ENCODE measurements around the gene ATG2B.

The ATG2B gene

GRCh38 chr14:96272777-96273473, 90.2 kb downstream of the ATG2B start:
- no peak for DNase-seq (ENCODE audit: low read depth)

- no peak for DNase-seq (ENCODE audit: low read depth)
These were observed 91.7 kb downstream of the ATG2B start for GRCh38 chr14:96271421-96271762.

- DNase-seq (ENCODE audit: low read depth), result no peak
These were observed 92.3 kb downstream of the ATG2B start for GRCh38 chr14:96270565-96271420.

- DNase-seq (ENCODE audit: low read depth), result no peak
These were observed 93.8 kb downstream of the ATG2B start for GRCh38 chr14:96269359-96269710.

GRCh38 chr14:96268431-96269358, 94.4 kb downstream of the ATG2B start:
- no peak for DNase-seq (ENCODE audit: low read depth)

- no peak for DNase-seq (ENCODE audit: low read depth)
These were observed 95.2 kb downstream of the ATG2B start for GRCh38 chr14:96267916-96268315.

GRCh38 chr14:96267336-96267735, 95.8 kb downstream of the ATG2B start:
- DNase-seq (ENCODE audit: low read depth), result no peak

GRCh38 chr14:96265383-96266095, 97.6 kb downstream of the ATG2B start:
- no peak for DNase-seq (ENCODE audit: low read depth)

GRCh38 chr14:96264853-96265252, 98.3 kb downstream of the ATG2B start:
- DNase-seq (ENCODE audit: low read depth), result no peak

GRCh38 chr14:96264200-96264553, 99.0 kb downstream of the ATG2B start:
- DNase-seq (ENCODE audit: low read depth), result no peak

- no peak for DNase-seq (ENCODE audit: low read depth)
These were observed 99.6 kb downstream of the ATG2B start for GRCh38 chr14:96263347-96264199.

GRCh38 chr14:96261772-96262655, 101.1 kb downstream of the ATG2B start:
- no peak for DNase-seq (ENCODE audit: low read depth)

- no peak for DNase-seq (ENCODE audit: low read depth)
These were observed 102.1 kb downstream of the ATG2B start for GRCh38 chr14:96261053-96261452.

- no peak for DNase-seq (ENCODE audit: low read depth)
These were observed 102.8 kb downstream of the ATG2B start for GRCh38 chr14:96260341-96260821.

- no peak for DNase-seq (ENCODE audit: low read depth)
These were observed 105.2 kb downstream of the ATG2B start for GRCh38 chr14:96257900-96258299.

- DNase-seq (ENCODE audit: low read depth), result no peak
These were observed 106.1 kb downstream of the ATG2B start for GRCh38 chr14:96257056-96257455.

- DNase-seq (ENCODE audit: low read depth), result no peak
These were observed 106.7 kb downstream of the ATG2B start for GRCh38 chr14:96256407-96256806.

- no peak for DNase-seq (ENCODE audit: low read depth)
These were observed 107.4 kb downstream of the ATG2B start, which contains the start of gene BDKRB1 for GRCh38 chr14:96255501-96256366. Gene BDKRB1, plus strand, starts transcription at chr14:96256210. Its CDS starts 7,473 bp downstream, at chr14:96263683.

- no peak for DNase-seq (ENCODE audit: low read depth)
These were observed 108.5 kb downstream of the ATG2B start for GRCh38 chr14:96254687-96255086.
